H1 (cell line): ENCODE measurements around the gene MTURN. TPM values are rescaled to one million over a fixed set of nuclear protein-coding genes. Genes with fewer than 3 reads are reported as not detected.

Experiments used
- CTCF ChIA-PET: fragments of 300-600 bp; sonication (Branson Sonifier 250); formaldehyde crosslinking; loops from one replicate; lab custom pipeline; 2021; ENCODE audit not compliant: partially characterized antibody; lab: Charles Lee
- POLR2A ChIA-PET: fragments of 300-600 bp; sonication (Branson Sonifier 250); formaldehyde crosslinking; loops from one replicate; lab custom pipeline; 2021; ENCODE audit warnings: inconsistent platforms; ENCODE audit not compliant: partially characterized antibody; lab: Charles Lee
- DNase-seq, 2 experiments: peaks; one replicate each; pipeline versions ENCODE4 v3.0.0 to v3.0.0-alpha.2; 2010 to 2022; ENCODE audit warnings: low spot score in 2 of 2, low read depth in 1 of 2, mixed read lengths in 1 of 2
- FAIRE-seq: peaks from 2 replicates; lab custom pipeline; 2011; peaks lifted over from hg19 to GRCh38; lab: Jason Lieb, UNC
- H2AFZ ChIP-seq: 2 replicates; pipeline ENCODE4 v1.8.1; 2012; ENCODE audit warnings: low read length, inconsistent platforms
- H2AK5ac ChIP-seq: 2 replicates; pipeline ENCODE4 v1.6.1; 2013; ENCODE audit warnings: low read depth, low read length
- H2BK120ac ChIP-seq: replicated peaks from 2 replicates; pipeline ENCODE3; 2013; ENCODE audit warnings: low read depth, low read length, inconsistent platforms
- H2BK12ac ChIP-seq: 2 replicates; pipeline ENCODE4 v1.6.1; 2013; ENCODE audit warnings: low read depth, low read length
- H2BK15ac ChIP-seq: 2 replicates; pipeline ENCODE4 v1.6.1; 2013; ENCODE audit warnings: low read length
- H2BK20ac ChIP-seq: 2 replicates; pipeline ENCODE4 v1.6.1; 2013; ENCODE audit warnings: low read length
- H2BK5ac ChIP-seq: 2 replicates; pipeline ENCODE4 v1.6.1; 2013; ENCODE audit warnings: low read depth, low read length
- H3K14ac ChIP-seq: 2 replicates; pipeline ENCODE4 v1.6.1; 2013; ENCODE audit warnings: inconsistent platforms; ENCODE audit not compliant: insufficient read length
- H3K18ac ChIP-seq: 2 replicates; pipeline ENCODE4 v1.6.1; 2013; ENCODE audit warnings: low read length; ENCODE audit errors: extremely low read depth
- H3K23ac ChIP-seq: 2 replicates; pipeline ENCODE4 v1.6.1; 2013; ENCODE audit warnings: inconsistent platforms; ENCODE audit not compliant: insufficient read length
- H3K23me2 ChIP-seq: 2 replicates; pipeline ENCODE4 v1.6.1; 2013; ENCODE audit warnings: low read depth, low read length
- H3K27ac ChIP-seq: 2 replicates; pipeline ENCODE4 v1.6.1; 2011; ENCODE audit warnings: low read depth, low read length, inconsistent platforms
- H3K27me3 ChIP-seq, 4 experiments: replicated peaks in 1 of 4; 1 replicate in 1 of 4; 2 replicates in 3 of 4; pipeline versions ENCODE4 v1.6.1 to v1.8.1; 2011 to 2013; ENCODE audit warnings: low read length in 3 of 4, mild to moderate bottlenecking in 3 of 4, inconsistent platforms in 2 of 4, mixed read lengths in 2 of 4, moderate library complexity in 1 of 4; ENCODE audit not compliant: control insufficient read depth in 3 of 4, insufficient read depth in 3 of 4; ENCODE audit errors: extremely low read depth in 1 of 4
- H3K36me3 ChIP-seq, 4 experiments: 2 replicates each; pipeline versions ENCODE4 v1.6.1 to v1.8.1; 2011 to 2013; ENCODE audit warnings: mild to moderate bottlenecking in 4 of 4, low read length in 3 of 4, moderate library complexity in 2 of 4, control low read depth in 1 of 4, inconsistent platforms in 1 of 4; ENCODE audit not compliant: insufficient read depth in 4 of 4, control insufficient read depth in 2 of 4
- H3K4ac ChIP-seq: replicated peaks from 2 replicates; pipeline ENCODE3; 2013; ENCODE audit warnings: low read length, low read depth, mixed read lengths, inconsistent platforms; ENCODE audit not compliant: insufficient read length
- H3K4me1 ChIP-seq, 4 experiments: replicated peaks in 1 of 4; 1 replicate in 1 of 4; 2 replicates in 3 of 4; pipeline versions ENCODE4 v1.6.1 to v1.8.1; 2011 to 2013; ENCODE audit warnings: low read length in 3 of 4, inconsistent platforms in 2 of 4, mixed read lengths in 1 of 4; ENCODE audit not compliant: insufficient read depth in 4 of 4, control insufficient read depth in 3 of 4
- H3K4me2 ChIP-seq, 2 experiments: 2 replicates each; pipeline versions ENCODE4 v1.6.1 to v1.8.1; 2011 to 2013; ENCODE audit warnings: low read depth in 2 of 2, low read length in 2 of 2, control low read depth in 1 of 2, inconsistent platforms in 1 of 2, mild to moderate bottlenecking in 1 of 2; ENCODE audit not compliant: insufficient read depth in 1 of 2
- H3K4me3 ChIP-seq, 4 experiments: fragments of 200-600, 300-600 bp in 1 of 4; sonication (generic), shearing (Covaris generic), sonication (Bioruptor Twin) in 1 of 4; 2 replicates each; pipeline versions ENCODE4 v1.5.1 to v1.8.1; 2011 to 2016; ENCODE audit warnings: low read length in 4 of 4, low read depth in 3 of 4, control low read depth in 2 of 4, inconsistent platforms in 2 of 4, mild to moderate bottlenecking in 2 of 4, mixed read lengths in 1 of 4, moderate library complexity in 1 of 4; ENCODE audit not compliant: insufficient read depth in 2 of 4; ENCODE audit errors: extremely low read depth in 1 of 4
- H3K56ac ChIP-seq: replicated peaks from 2 replicates; pipeline ENCODE3; 2013; ENCODE audit warnings: low read depth, mild to moderate bottlenecking, mixed read lengths, low read length, inconsistent platforms; ENCODE audit not compliant: insufficient read length
- H3K79me1 ChIP-seq: 2 replicates; pipeline ENCODE4 v1.6.1; 2013; ENCODE audit warnings: low read depth, low read length, control low read depth
- H3K79me2 ChIP-seq, 2 experiments: 2 replicates each; pipeline versions ENCODE4 v1.6.1 to v1.8.1; 2012 to 2013; ENCODE audit warnings: low read length in 2 of 2, mild to moderate bottlenecking in 2 of 2, inconsistent platforms in 1 of 2; ENCODE audit not compliant: insufficient read depth in 2 of 2, control insufficient read depth in 1 of 2
- H3K9ac ChIP-seq, 4 experiments: replicated peaks in 1 of 4; 1 replicate in 1 of 4; 2 replicates in 3 of 4; pipeline versions ENCODE4 v1.6.1 to v1.8.1; 2011 to 2013; ENCODE audit warnings: low read depth in 3 of 4, low read length in 3 of 4, control low read depth in 2 of 4, mild to moderate bottlenecking in 2 of 4, moderate library complexity in 2 of 4, inconsistent platforms in 1 of 4; ENCODE audit errors: extremely low read depth in 1 of 4
- H3K9me3 ChIP-seq, 2 experiments: 2 replicates each; pipeline versions ENCODE4 v1.6.1 to v1.8.1; 2012 to 2013; ENCODE audit warnings: mild to moderate bottlenecking in 2 of 2, moderate library complexity in 2 of 2, control low read depth in 1 of 2, inconsistent platforms in 1 of 2, low read depth in 1 of 2, low read length in 1 of 2, mixed read lengths in 1 of 2; ENCODE audit not compliant: insufficient read depth in 2 of 2
- H4K20me1 ChIP-seq, 2 experiments: replicated peaks in 1 of 2; 2 replicates each; pipeline versions ENCODE3 to v1.8.1; 2011 to 2013; ENCODE audit warnings: inconsistent platforms in 2 of 2, low read length in 2 of 2, mild to moderate bottlenecking in 1 of 2; ENCODE audit not compliant: insufficient read depth in 2 of 2, control insufficient read depth in 1 of 2
- H4K5ac ChIP-seq: 2 replicates; pipeline ENCODE4 v1.6.1; 2013; ENCODE audit warnings: low read length, low read depth, mixed read lengths, inconsistent platforms; ENCODE audit not compliant: insufficient read length
- H4K8ac ChIP-seq: 2 replicates; pipeline ENCODE4 v1.8.0; 2013; ENCODE audit warnings: mild to moderate bottlenecking, moderate library complexity, low read length, inconsistent platforms; ENCODE audit not compliant: insufficient read depth; ENCODE audit errors: extremely low read depth
- H4K91ac ChIP-seq: replicated peaks from 2 replicates; pipeline ENCODE3; 2013; ENCODE audit warnings: low read length, mixed read lengths, inconsistent platforms; ENCODE audit not compliant: insufficient read length
- HDAC6 ChIP-seq: IDR thresholded peaks from one replicate; pipeline ENCODE4 v1.7.1; 2012; ENCODE audit warnings: low read depth, mild to moderate bottlenecking, inconsistent platforms, low read length, moderate library complexity
- RAD21 ChIP-seq, 2 experiments: IDR thresholded peaks in 1 of 2; conservative IDR thresholded peaks in 1 of 2; 2 replicates each; pipeline ENCODE4 v1.6.1; 2011; ENCODE audit warnings: low read depth in 2 of 2, low read length in 2 of 2, improper control_type of control experiment in 1 of 2, inconsistent platforms in 1 of 2, mild to moderate bottlenecking in 1 of 2, moderate library complexity in 1 of 2
- WGBS, 2 experiments: shearing (Covaris generic) in 1 of 2; methylation state at CpG; one replicate each; pipeline versions ENCODE4 v1.1.6 to v1.1.7; 2013 to 2015; ENCODE audit warnings: low lambda C conversion rate in 2 of 2, mixed read lengths in 2 of 2, inconsistent platforms in 1 of 2, low coverage in 1 of 2, missing lambda C conversion rate in 1 of 2; ENCODE audit not compliant: insufficient replicate concordance in 2 of 2, insufficient coverage in 1 of 2, insufficient read length in 1 of 2; ENCODE audit errors: extremely low coverage in 1 of 2, missing lambda C conversion rate in 1 of 2; 5-methylcytosine and 5-hydroxymethylcytosine counted together
- polyA plus RNA-seq, 7 experiments: library from polyadenylated mRNA; depleted of rRNA in 3 of 7; stranded (reverse) in 5 of 7; unstranded in 2 of 7; fragments of >200 nt in 5 of 7; fragments of 200-250 nt in 2 of 7; gene quantifications; 1 replicate in 5 of 7; 2 replicates in 1 of 7; 4 replicates in 1 of 7; pipeline versions ENCODE4 v1.2.1 to v1.2.3, GENCODE V29; 2011 to 2013; ENCODE audit warnings: missing spikeins in 2 of 7, mixed read lengths in 2 of 7
- total RNA-seq: library from RNA; stranded (reverse); fragmentation: NEBNext Ultra II Directional; extraction: Animal tissue kit (Norgen Biotek cat#: 25700); gene quantifications from 2 replicates; pipeline ENCODE4 v1.2.1, GENCODE V29; 2021

Gene MTURN
- total and polyA plus RNA-seq, 2 of the 8 experiments (the other 6 are each of a cell fraction or from before 2014, with no cell fraction given): 2.6 to 5.8 TPM

DNA sequence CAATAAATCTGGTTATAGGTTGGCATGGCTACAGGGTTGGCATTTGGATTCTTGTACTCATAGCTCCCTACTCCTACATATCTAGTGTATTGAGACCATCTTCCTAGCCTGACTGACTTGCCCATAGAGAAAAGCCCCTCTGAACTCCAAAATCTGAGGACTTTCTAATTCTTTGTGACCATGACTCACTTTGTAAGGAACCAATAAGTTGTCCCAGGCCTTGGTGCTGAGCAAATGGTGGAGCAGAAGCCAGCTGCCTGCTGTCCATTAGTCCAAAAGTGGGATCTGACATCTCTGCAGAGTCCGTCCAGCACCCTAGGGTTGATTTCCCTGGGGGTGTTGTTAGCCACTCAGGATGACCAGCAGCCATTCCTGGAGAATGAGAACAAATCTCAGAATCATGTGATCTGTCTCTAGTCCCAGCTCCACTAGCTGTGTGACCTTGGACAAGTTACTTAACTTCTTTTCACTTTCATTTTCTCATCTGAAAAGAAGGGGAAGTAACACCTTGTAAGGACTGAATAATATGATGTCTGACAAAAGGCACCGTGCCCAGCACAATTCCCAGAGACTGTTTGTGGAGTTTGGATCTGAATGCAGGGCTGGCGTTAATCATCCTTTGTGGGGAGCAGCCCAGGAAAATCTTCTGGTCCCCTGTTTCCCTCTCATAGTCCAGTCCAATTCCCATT lies 44.1 kb downstream of the MTURN start:
- H2BK120ac ChIP-seq: no peak overlapping the region
- TF ChIP-seq HDAC6 (no peak), RAD21 (IDR thresholded peaks at IDR 0.05 in 1 of 2, conservative IDR thresholded peaks at IDR 0.05 in 1 of 2; ENCODE audit: low read depth in 2 of 2, low read length in 2 of 2) (no peak)
- TF ChIP-seq, all 59 proteins: peak for 0
- no peak for DNase-seq
- H2AK5ac ChIP-seq: no peak overlapping the region
- H2AFZ ChIP-seq: no peak overlapping the region
- FAIRE-seq: no peak
- H3K56ac ChIP-seq: no peak overlapping the region
- H3K4me1 ChIP-seq: no peaks in the 10 kb centered on the region
- POLR2A ChIA-PET: interaction anchor here (0.9 kb wide), 1 partner anchor 9 kb away, joined by 3 read pairs; no protein-coding TSS in a partner anchor
- H2BK20ac ChIP-seq: no peak overlapping the region
- no peaks in the 10 kb centered on the region for H3K23me2 ChIP-seq
- H4K8ac ChIP-seq: no peak overlapping the region
- H4K20me1 ChIP-seq: no peaks in the 10 kb centered on the region
- no peak overlapping the region for H3K4ac ChIP-seq
- no peak overlapping the region for H3K4me3 ChIP-seq
- WGBS, 2 experiments: 77% methylated on average over 3 of the region's 3 CpGs; no CpG with 5 or more reads in 1 of the 2 experiments
- no peaks in the 10 kb centered on the region for H3K79me2 ChIP-seq
- no peak overlapping the region for H4K5ac ChIP-seq
- no peak overlapping the region for H3K18ac ChIP-seq
- no peak overlapping the region for H3K23ac ChIP-seq
- H2BK5ac ChIP-seq: no peak overlapping the region
- H3K9me3 ChIP-seq: no peaks in the 10 kb centered on the region
- CTCF ChIA-PET: interaction anchor here (1.0 to 7.3 kb wide), 5 partner anchors 16 to 385 kb away, joined by 3 to 45 read pairs (median 5); no protein-coding TSS in a partner anchor
- no peak overlapping the region for H3K27ac ChIP-seq
- H2BK15ac ChIP-seq: no peak overlapping the region
- no peak overlapping the region for H3K9ac ChIP-seq
- H2BK12ac ChIP-seq: no peak overlapping the region
- no peak overlapping the region for H4K91ac ChIP-seq
- H3K36me3 ChIP-seq: no peaks in the 10 kb centered on the region
- H3K14ac ChIP-seq: no peak overlapping the region
- H3K27me3 ChIP-seq: no peaks in the 10 kb centered on the region
- no peaks in the 10 kb centered on the region for H3K79me1 ChIP-seq
- no peak overlapping the region for H3K4me2 ChIP-seq
